Gastroesophageal sphincter (tissue), 4 donors: Measurements from ENCODE around the gene MAPK8. TPM values are rescaled to one million over a fixed set of nuclear protein-coding genes. Genes with fewer than 3 reads are reported as not detected.

Source experiments
- ATAC-seq: fragments of 150-250 bp; one replicate; pipeline ENCODE4 v1.9.1; 2016; ENCODE audit warnings: mild to moderate bottlenecking, moderate library complexity
- H3K27ac ChIP-seq, 4 donors: fragments of 200-600 bp; sonication (generic) in 3 of 4; 1 replicate in 3 of 4; 2 replicates in 1 of 4; pipeline ENCODE4 v1.5.1; 2016 to 2019
- H3K27me3 ChIP-seq: fragments of 200-600 bp; sonication (generic); one replicate; pipeline ENCODE4 v1.5.1; 2019
- H3K36me3 ChIP-seq, 2 donors: fragments of 200-600 bp; sonication (generic); one replicate each; pipeline ENCODE4 v1.5.1; 2019; ENCODE audit warnings: control low read depth in 1 of 2
- H3K4me1 ChIP-seq, 3 donors: fragments of 200-600 bp; sonication (generic); 1 replicate in 2 of 3; 2 replicates in 1 of 3; pipeline ENCODE4 v1.5.1; 2016 to 2019; ENCODE audit warnings: control low read depth in 2 of 3
- H3K4me3 ChIP-seq, 2 donors: fragments of 200-600 bp; sonication (generic); one replicate each; pipeline ENCODE4 v1.5.1; 2019; ENCODE audit warnings: mild to moderate bottlenecking in 1 of 2, moderate library complexity in 1 of 2
- H3K9me3 ChIP-seq, 3 donors: fragments of 200-600 bp; sonication (generic); one replicate each; pipeline ENCODE4 v1.5.1; 2017 to 2019; ENCODE audit warnings: control low read depth in 2 of 3
- CTCF ChIP-seq, 4 experiments: fragments of 200-600 bp in 2 of 4; fragments of 450-650 bp in 2 of 4; sonication (generic) in 1 of 4; IDR thresholded peaks; one replicate each; pipeline ENCODE4 v1.5.1; 2017 to 2019; ENCODE audit warnings: antibody characterized with exemption in 4 of 4, mild to moderate bottlenecking in 2 of 4, moderate library complexity in 2 of 4
- EP300 ChIP-seq: sonication (generic); formaldehyde crosslinking; IDR thresholded peaks from one replicate; pipeline ENCODE4 v1.6.1; 2017; ENCODE audit warnings: antibody characterized with exemption, mild to moderate bottlenecking
- POLR2A ChIP-seq, 2 donors: fragments of 450-650 bp; IDR thresholded peaks; one replicate each; pipeline ENCODE4 v1.6.1; 2017; ENCODE audit warnings: antibody characterized with exemption in 2 of 2, mild to moderate bottlenecking in 2 of 2, moderate library complexity in 1 of 2
- POLR2AphosphoS5 ChIP-seq: sonication (generic); formaldehyde crosslinking; IDR thresholded peaks from one replicate; pipeline ENCODE4 v1.6.1; 2017; ENCODE audit warnings: antibody characterized with exemption
- WGBS, 2 donors: methylation state at CpG; one replicate each; pipeline ENCODE4 v1.1.5; 2018; ENCODE audit warnings: low coverage in 1 of 2; 5-methylcytosine and 5-hydroxymethylcytosine counted together
- total RNA-seq, 4 donors: library from RNA; depleted of rRNA; stranded (reverse); fragments of >200 nt; gene quantifications; one replicate each; pipeline ENCODE4 v1.1.0, GENCODE V29; 2016

MAPK8 gene
- total RNA-seq, 4 donors from 2014 or later = 35.6 to 63.7 (median 40.7) TPM

- TF ChIP-seq POLR2AphosphoS5 (no peak), POLR2A (IDR thresholded peaks at IDR 0.05) (no peak), EP300 (no peak), CTCF (IDR thresholded peaks at IDR 0.05) (no peak)
- Histone ChIP-seq H3K36me3 (no peaks in the 10 kb centered on the region), H3K4me1 (no peaks in the 10 kb centered on the region), H3K27me3 (no peaks in the 10 kb centered on the region), H3K27ac (no peak overlapping the region), H3K4me3 (no peak overlapping the region), H3K9me3 (no peaks in the 10 kb centered on the region)
- 86 to 90% methylated on average over 2 to 24 of the region's 30 CpGs for WGBS, 2 donors
- no peak for ATAC-seq
Measured at GRCh38 chr10:48478980-48479811, 172.7 kb downstream of the MAPK8 start.

GRCh38 chr10:48480397-48481374 lies 174.2 kb downstream of the MAPK8 start:
- Histone ChIP-seq H3K27ac (no peak overlapping the region), H3K27me3 (no peaks in the 10 kb centered on the region), H3K36me3 (no peaks in the 10 kb centered on the region), H3K9me3 (no peaks in the 10 kb centered on the region), H3K4me3 (no peak overlapping the region), H3K4me1 (no peaks in the 10 kb centered on the region)
- TF ChIP-seq POLR2AphosphoS5 (no peak), CTCF (IDR thresholded peaks at IDR 0.05) (no peak), EP300 (no peak), POLR2A (IDR thresholded peaks at IDR 0.05) (no peak)
- no peak for ATAC-seq
- 65 to 79% methylated on average over 3 to 8 of the region's 20 CpGs for WGBS, 2 donors

- ATAC-seq = no peak
- WGBS, 2 donors = 79 to 89% methylated on average over 2 of the region's 2 CpGs
- H3K9me3 ChIP-seq = no peaks in the 10 kb centered on the region
- H3K27me3 ChIP-seq = no peaks in the 10 kb centered on the region
- no peak overlapping the region for H3K27ac ChIP-seq
- no peaks in the 10 kb centered on the region for H3K36me3 ChIP-seq
- H3K4me1 ChIP-seq = no peaks in the 10 kb centered on the region
- TF ChIP-seq POLR2AphosphoS5 = no peak
- TF ChIP-seq POLR2A (IDR thresholded peaks at IDR 0.05) = no peak
- no peak for TF ChIP-seq EP300
- TF ChIP-seq CTCF (IDR thresholded peaks at IDR 0.05) = no peak
- no peak overlapping the region for H3K4me3 ChIP-seq
Measured at GRCh38 chr10:48481385-48481784, 174.9 kb downstream of the MAPK8 start.

- Histone ChIP-seq H3K27ac (no peak overlapping the region), H3K4me1 (no peaks in the 10 kb centered on the region), H3K4me3 (no peak overlapping the region), H3K27me3 (no peaks in the 10 kb centered on the region), H3K9me3 (peaks cover 0 to 4% (median 0%) of the 10 kb centered on the region in 3 donors), H3K36me3 (no peaks in the 10 kb centered on the region)
- no peak for TF ChIP-seq EP300
- no peak for TF ChIP-seq POLR2A (IDR thresholded peaks at IDR 0.05)
- no peak for TF ChIP-seq CTCF (IDR thresholded peaks at IDR 0.05)
- TF ChIP-seq POLR2AphosphoS5 = no peak
- WGBS, 2 donors = 50 to 69% methylated on average over 3 of the region's 3 CpGs
- no peak for ATAC-seq
Measured at GRCh38 chr10:48482207-48482606, 175.7 kb downstream of the MAPK8 start.
